Heart left ventricle (tissue), 16 donors: ENCODE data around the gene NYAP2. TPM values are rescaled to one million over a fixed set of nuclear protein-coding genes. Genes with fewer than 3 reads are reported as not detected.

Source experiments
- ATAC-seq, 4 donors: fragments of 200-7000 bp; cut with Tn5 transposase; one replicate each; pipeline ENCODE4 v1.9.1; 2020 to 2022; ENCODE audit warnings: moderate library complexity in 4 of 4, mild to moderate bottlenecking in 3 of 4, moderate number of reproducible peaks in 1 of 4
- DNase-seq, 5 donors: peaks; one replicate each; pipeline ENCODE4 v3.0.0-alpha.2; 2020
- H3K27ac ChIP-seq, 12 donors: fragments of 200-600 bp; sonication (generic) in 4 of 12; one replicate each; pipeline versions ENCODE4 v1.5.0 to v1.8.0; 2016 to 2022; ENCODE audit warnings: mild to moderate bottlenecking in 2 of 12
- H3K27me3 ChIP-seq, 9 donors: fragments of 200-600 bp; sonication (generic) in 2 of 9; one replicate each; pipeline versions ENCODE4 v1.5.1 to v1.8.0; 2016 to 2022; ENCODE audit warnings: mild to moderate bottlenecking in 3 of 9
- H3K36me3 ChIP-seq, 9 donors: fragments of 200-600 bp; sonication (generic) in 2 of 9; one replicate each; pipeline versions ENCODE4 v1.5.0 to v1.8.0; 2018 to 2022; ENCODE audit warnings: mild to moderate bottlenecking in 2 of 9
- H3K4me1 ChIP-seq, 12 donors: fragments of 200-600 bp; sonication (generic) in 4 of 12; one replicate each; pipeline versions ENCODE4 v1.5.0 to v1.8.0; 2016 to 2022; ENCODE audit warnings: mild to moderate bottlenecking in 3 of 12
- H3K4me3 ChIP-seq, 12 donors: fragments of 200-600 bp; sonication (generic) in 4 of 12; one replicate each; pipeline versions ENCODE4 v1.5.0 to v1.8.0; 2017 to 2022; ENCODE audit warnings: mild to moderate bottlenecking in 9 of 12, moderate library complexity in 4 of 12
- H3K9me3 ChIP-seq, 12 donors: fragments of 200-600 bp; sonication (generic) in 4 of 12; one replicate each; pipeline versions ENCODE4 v1.5.0 to v1.8.0; 2016 to 2022; ENCODE audit warnings: mild to moderate bottlenecking in 1 of 12
- POLR2A ChIP-seq, 2 donors: fragments of 450-650 bp; IDR thresholded peaks; one replicate each; pipeline ENCODE4 v1.6.1; 2017; ENCODE audit warnings: antibody characterized with exemption in 2 of 2, mild to moderate bottlenecking in 2 of 2, moderate library complexity in 2 of 2
- WGBS, 4 donors: extraction: QIAGEN DNeasy Blood & Tissue Kit in 2 of 4; methylation state at CpG; one replicate each; pipeline versions ENCODE4 v1.1.5 to v1.1.7; 2013 to 2018; 5-methylcytosine and 5-hydroxymethylcytosine counted together
- intact Hi-C, 10 donors: fragments of 100-400 bp; cut with DNase I; formaldehyde crosslinking; loops; one replicate each; pipeline versions ENCODE4 v1.11.1 to v1.14.2; 2022
- polyA plus RNA-seq, 2 donors: library from polyadenylated mRNA; stranded (reverse); fragments of 200-250 nt; gene quantifications; one replicate each; pipeline ENCODE4 v1.2.3, GENCODE V29; 2013
- total RNA-seq, 9 donors: library from RNA; depleted of rRNA in 2 of 9; stranded (reverse); fragments of >200 nt in 2 of 9; fragmentation: NEBNext Ultra II Directional in 3 of 9; extraction: Animal tissue kit (Norgen Biotek cat#: 25700) in 3 of 9; gene quantifications; one replicate each; pipeline versions ENCODE4 v1.1.0 to v1.2.4, GENCODE V29; 2016 to 2023
- TF ChIP-seq, protein P1 (sequence below), 12 donors: fragments of 200-600 bp; sonication (generic) in 4 of 12; IDR thresholded peaks; one replicate each; pipeline versions ENCODE4 v1.5.0 to v1.8.0; 2018 to 2022; ENCODE audit warnings: antibody characterized with exemption in 12 of 12, mild to moderate bottlenecking in 5 of 12
- donor health status: ischemic (EF 13 %, LVEDD 7.1; RV severe dilation, severe dysfunction).
- donor health status: healthy with polysubstance abuse.
- donor health status: DM: no; HTN: yes; CAD: no.
- donor health status: DM: no; HTN: no; CAD: no.
- donor health status: ischemic (EF 25% LVEDD 6.9; RV normal size, moderate dysfunction).
- donor health status: ischemic (EF 25% LVEDD 5.7; RV mildly dilated, moderate dysfunction).
- donor health status: healthy.
- donor health status: DM: yes; HTN: yes; CAD: no.
- donor health status: ischemic (EF 35%, LVEDD 5.7; RV mildly dilated, moderate dysfunction).
- donor health status: nonischemic (EF 11% LVEDD 7.7; RV severe dilation, severe dysfunction).
- donor health status: DM: yes; HTN: yes; CAD: no.
- donor health status: PGD.
- donor health status: ischemic (EF 29% LVEDD 5.4; RV normal size, mild dysfunction).
- donor health status: nonischemic (EF 23%, LVEDD 6.1; RV moderate dilation, normal function).

The NYAP2 gene
- total and polyA plus RNA-seq, 11 donors: not detected

DNA sequence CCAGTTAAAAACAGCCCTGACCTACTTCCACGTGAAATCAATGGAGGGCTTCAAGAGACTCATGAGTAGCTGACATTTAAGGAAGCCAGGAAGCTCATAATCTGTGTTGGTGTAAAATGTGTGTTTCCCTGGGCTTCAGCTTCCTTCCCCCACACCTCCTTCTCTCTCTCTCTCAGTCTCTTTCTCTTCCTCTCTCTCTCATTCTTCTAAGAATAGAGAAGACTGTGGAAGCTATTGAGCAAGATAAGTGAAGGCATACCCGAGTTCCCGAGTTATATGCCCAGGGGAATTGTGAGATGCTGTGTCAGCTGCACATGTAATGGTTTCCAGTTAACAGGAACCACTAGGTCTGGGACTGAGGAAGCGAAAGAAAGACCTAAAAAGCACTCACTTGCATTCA is 199.4 kb downstream of the NYAP2 start:
- DNase-seq: no peak
- ATAC-seq: peak in 1 of 4 donors; percentile 58
- H3K27me3 ChIP-seq: no peaks in the 10 kb centered on the region
- no peak overlapping the region for H3K27ac ChIP-seq
- peaks cover 0 to 16% (median 4%) of the 10 kb centered on the region in 12 donors for H3K9me3 ChIP-seq
- H3K4me1 ChIP-seq: no peaks in the 10 kb centered on the region
- intact Hi-C loops: no loop called here
- H3K36me3 ChIP-seq: no peaks in the 10 kb centered on the region
- 34 to 49% (median 41%) methylated on average over 4 of the region's 4 CpGs for WGBS, 4 donors
- no peak overlapping the region for H3K4me3 ChIP-seq
- TF ChIP-seq POLR2A (IDR thresholded peaks at IDR 0.05): no peak
- TF ChIP-seq, protein P1, sequence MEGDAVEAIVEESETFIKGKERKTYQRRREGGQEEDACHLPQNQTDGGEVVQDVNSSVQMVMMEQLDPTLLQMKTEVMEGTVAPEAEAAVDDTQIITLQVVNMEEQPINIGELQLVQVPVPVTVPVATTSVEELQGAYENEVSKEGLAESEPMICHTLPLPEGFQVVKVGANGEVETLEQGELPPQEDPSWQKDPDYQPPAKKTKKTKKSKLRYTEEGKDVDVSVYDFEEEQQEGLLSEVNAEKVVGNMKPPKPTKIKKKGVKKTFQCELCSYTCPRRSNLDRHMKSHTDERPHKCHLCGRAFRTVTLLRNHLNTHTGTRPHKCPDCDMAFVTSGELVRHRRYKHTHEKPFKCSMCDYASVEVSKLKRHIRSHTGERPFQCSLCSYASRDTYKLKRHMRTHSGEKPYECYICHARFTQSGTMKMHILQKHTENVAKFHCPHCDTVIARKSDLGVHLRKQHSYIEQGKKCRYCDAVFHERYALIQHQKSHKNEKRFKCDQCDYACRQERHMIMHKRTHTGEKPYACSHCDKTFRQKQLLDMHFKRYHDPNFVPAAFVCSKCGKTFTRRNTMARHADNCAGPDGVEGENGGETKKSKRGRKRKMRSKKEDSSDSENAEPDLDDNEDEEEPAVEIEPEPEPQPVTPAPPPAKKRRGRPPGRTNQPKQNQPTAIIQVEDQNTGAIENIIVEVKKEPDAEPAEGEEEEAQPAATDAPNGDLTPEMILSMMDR (IDR thresholded peaks at IDR 0.05): no peak

DNA sequence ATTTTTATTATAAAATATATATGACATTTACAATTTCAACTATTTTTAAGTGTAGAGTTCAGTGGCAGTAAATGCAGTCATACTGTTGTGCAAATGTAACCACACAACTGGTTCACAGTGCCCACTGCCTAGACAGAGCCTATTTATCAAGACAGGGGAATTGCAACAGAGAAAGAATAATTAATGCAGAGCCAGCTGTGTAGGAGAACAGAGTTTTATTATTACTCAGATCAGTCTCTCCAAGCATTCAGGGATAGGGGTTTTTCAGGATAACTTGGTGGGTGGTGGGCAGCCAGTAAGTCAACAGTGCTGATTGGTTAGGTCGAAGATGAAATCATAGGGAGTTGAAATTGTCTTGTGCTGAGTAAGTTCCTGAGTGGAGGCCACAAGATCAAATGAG is 200.3 kb downstream of the NYAP2 start:
- peaks cover 0 to 16% (median 4%) of the 10 kb centered on the region in 12 donors for H3K9me3 ChIP-seq
- no peak for TF ChIP-seq POLR2A (IDR thresholded peaks at IDR 0.05)
- TF ChIP-seq, protein P1 (IDR thresholded peaks at IDR 0.05): no peak
- H3K27ac ChIP-seq: no peak overlapping the region
- H3K4me3 ChIP-seq: no peak overlapping the region
- H3K36me3 ChIP-seq: no peaks in the 10 kb centered on the region
- intact Hi-C loops: no loop called here
- H3K4me1 ChIP-seq: no peaks in the 10 kb centered on the region
- 66 to 93% (median 73%) methylated on average over 1 of the region's 1 CpG for WGBS, 4 donors
- ATAC-seq (no peak), DNase-seq (no peak)
- H3K27me3 ChIP-seq: no peaks in the 10 kb centered on the region

DNA sequence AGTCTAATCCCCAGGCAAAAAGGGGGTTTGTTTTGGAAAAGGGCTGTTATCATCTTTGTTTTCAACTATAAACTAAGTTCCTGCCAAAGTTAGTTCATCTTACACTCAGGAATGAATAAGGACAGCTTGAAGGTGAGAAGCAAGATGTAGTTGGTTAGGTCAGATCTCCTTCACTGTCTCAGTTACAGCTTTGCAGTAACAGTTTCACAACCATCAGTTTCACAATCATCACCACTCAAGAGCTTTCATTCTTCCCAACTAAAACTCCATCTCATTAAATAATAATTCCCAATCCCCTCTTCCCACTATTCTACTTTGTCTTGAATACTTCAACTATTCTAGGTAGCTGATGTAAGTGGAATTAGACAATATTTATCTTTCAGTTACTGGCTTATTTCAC is 200.9 kb downstream of the NYAP2 start:
- H3K27ac ChIP-seq: no peak overlapping the region
- H3K36me3 ChIP-seq: no peaks in the 10 kb centered on the region
- ATAC-seq: no peak
- H3K27me3 ChIP-seq: no peaks in the 10 kb centered on the region
- DNase-seq: no peak
- no peaks in the 10 kb centered on the region for H3K4me1 ChIP-seq
- H3K4me3 ChIP-seq: no peak overlapping the region
- TF ChIP-seq, protein P1 (IDR thresholded peaks at IDR 0.05): no peak
- no peak for TF ChIP-seq POLR2A (IDR thresholded peaks at IDR 0.05)
- H3K9me3 ChIP-seq: peaks cover 0 to 16% (median 4%) of the 10 kb centered on the region in 12 donors
- intact Hi-C loops: no loop called here

DNA sequence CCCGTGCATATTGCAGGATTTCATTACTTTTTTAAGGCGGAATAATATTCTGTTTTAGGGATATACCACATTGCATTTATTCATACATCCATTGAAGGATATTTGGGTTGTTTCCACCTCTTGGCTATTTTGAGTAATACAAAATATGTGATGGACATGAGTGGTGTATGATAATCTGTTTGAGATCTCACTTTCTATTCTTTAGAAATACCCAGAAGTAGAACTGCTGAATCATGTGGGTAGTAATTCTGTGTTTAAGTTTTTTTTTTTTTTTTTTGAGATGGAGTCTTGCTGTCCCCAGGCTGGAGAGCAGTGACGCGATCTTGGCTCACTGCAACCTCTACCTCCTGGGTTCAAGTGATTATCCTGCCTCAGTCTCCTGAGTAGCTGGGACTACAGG is 201.4 kb downstream of the NYAP2 start:
- DNase-seq (no peak), ATAC-seq (no peak)
- Histone ChIP-seq H3K4me1 (no peaks in the 10 kb centered on the region), H3K4me3 (no peak overlapping the region), H3K9me3 (peaks cover 0 to 16% (median 4%) of the 10 kb centered on the region in 12 donors), H3K27ac (no peak overlapping the region), H3K27me3 (no peaks in the 10 kb centered on the region), H3K36me3 (no peaks in the 10 kb centered on the region)
- WGBS, 4 donors: 77 to 91% (median 84%) methylated on average over 4 of the region's 4 CpGs
- TF ChIP-seq, protein P1 (IDR thresholded peaks at IDR 0.05): no peak
- no peak for TF ChIP-seq POLR2A (IDR thresholded peaks at IDR 0.05)
- intact Hi-C loops: no loop called here
